ENCODE results near the gene MCCD1.
"Not testable (repeated sequence)": the region's sequence is repeated elsewhere in the genome, so short reads cannot be mapped to it uniquely, and the experiment has no call there.

The MCCD1 gene

GRCh38 chr6:31495580-31495979, 33.2 kb upstream of the MCCD1 start:
- no peak overlapping the region for H2AFZ ChIP-seq (ENCODE audit: low read depth, low read length)
- H3K4me2 ChIP-seq (ENCODE audit: low read length), result peak overlapping the region; percentile 67
- peaks cover 11% of the 10 kb centered on the region; the same call in 1 of the 2 replicates for H3K4me1 ChIP-seq (ENCODE audit: low read length)
- H3K36me3 ChIP-seq (replicated peaks; ENCODE audit: low read depth, low read length), result no peaks in the 10 kb centered on the region
- no peaks in the 10 kb centered on the region for H3K9me3 ChIP-seq (ENCODE audit: insufficient read depth, low read length)
- TF ChIP-seq EZH2phosphoT487 (IDR thresholded peaks at IDR 0.05; ENCODE audit: low read depth), result no peak
- no peak for TF ChIP-seq CTCF (IDR thresholded peaks at IDR 0.05; ENCODE audit: low read depth, low read length)
- H3K9ac ChIP-seq (ENCODE audit: low read length), result peak overlapping the region; percentile 71
- peak overlapping the region; percentile 87 for H3K4me3 ChIP-seq (ENCODE audit: low read length)
- no peaks in the 10 kb centered on the region for H3K27me3 ChIP-seq (ENCODE audit: low read depth, low read length)
- H3K27ac ChIP-seq (ENCODE audit: low read length), result no peak overlapping the region
- 0 out of 2 replicates have a peak, but pooled peaks cover 1% of the 10 kb centered on the region for H4K20me1 ChIP-seq (ENCODE audit: insufficient read depth, low read length)
- H3K79me2 ChIP-seq (ENCODE audit: low read length), result peaks cover 13% of the 10 kb centered on the region

- not testable (repeated sequence) for H2AFZ ChIP-seq (ENCODE audit: low read depth, low read length); H3K27ac ChIP-seq (ENCODE audit: low read length); H3K9me3 ChIP-seq (ENCODE audit: insufficient read depth, low read length); H3K27me3 ChIP-seq (ENCODE audit: low read depth, low read length); H3K9ac ChIP-seq (ENCODE audit: low read length); H3K36me3 ChIP-seq (replicated peaks; ENCODE audit: low read depth, low read length); H4K20me1 ChIP-seq (ENCODE audit: insufficient read depth, low read length); H3K4me2 ChIP-seq (ENCODE audit: low read length); H3K4me1 ChIP-seq (ENCODE audit: low read length); H3K4me3 ChIP-seq (ENCODE audit: low read length)
- peaks cover 16% of the 10 kb centered on the region for H3K79me2 ChIP-seq (ENCODE audit: low read length)
Measured at GRCh38 chr6:31496826-31497225, 31.9 kb upstream of the MCCD1 start.

GRCh38 chr6:31497531-31498476, 31.0 kb upstream of the MCCD1 start, which contains the start of gene MICB:
TSS of gene MICB (plus strand) at chr6:31498145. CDS start at chr6:31498194, 49 bp downstream.
- Histone ChIP-seq H4K20me1 (ENCODE audit: insufficient read depth, low read length) (0 out of 2 replicates have a peak, but pooled peaks cover 3% of the 10 kb centered on the region), H3K27me3 (ENCODE audit: low read depth, low read length) (no peaks in the 10 kb centered on the region), H3K27ac (ENCODE audit: low read length) (no peak within 1 kb of the TSS), H2AFZ (ENCODE audit: low read depth, low read length) (no peak within 1 kb of the TSS), H3K9me3 (ENCODE audit: insufficient read depth, low read length) (no peaks in the 10 kb centered on the region), H3K4me2 (ENCODE audit: low read length) (no peak within 1 kb of the TSS), H3K4me1 (ENCODE audit: low read length) (0 out of 2 replicates have a peak, but pooled peaks cover 6% of the 10 kb centered on the region), H3K4me3 (ENCODE audit: low read length) (no peak within 1 kb of the TSS), H3K36me3 (replicated peaks; ENCODE audit: low read depth, low read length) (no peaks in the 10 kb centered on the region), H3K9ac (ENCODE audit: low read length) (no peak within 1 kb of the TSS), H3K79me2 (ENCODE audit: low read length) (peaks cover 21% of the 10 kb centered on the region)
- TF ChIP-seq CTCF (IDR thresholded peaks at IDR 0.05; ENCODE audit: low read depth, low read length), result no peak
- TF ChIP-seq EZH2phosphoT487 (IDR thresholded peaks at IDR 0.05; ENCODE audit: low read depth), result no peak

- peaks cover 30% of the 10 kb centered on the region for H3K79me2 ChIP-seq (ENCODE audit: low read length)
- no peak overlapping the region for H2AFZ ChIP-seq (ENCODE audit: low read depth, low read length)
- no peak overlapping the region for H3K27ac ChIP-seq (ENCODE audit: low read length)
- H3K9ac ChIP-seq (ENCODE audit: low read length), result no peak overlapping the region
- no peak overlapping the region for H3K4me2 ChIP-seq (ENCODE audit: low read length)
- H3K27me3 ChIP-seq (ENCODE audit: low read depth, low read length), result no peaks in the 10 kb centered on the region
- no peaks in the 10 kb centered on the region for H3K36me3 ChIP-seq (replicated peaks; ENCODE audit: low read depth, low read length)
- H3K9me3 ChIP-seq (ENCODE audit: insufficient read depth, low read length), result no peaks in the 10 kb centered on the region
- no peak overlapping the region for H3K4me3 ChIP-seq (ENCODE audit: low read length)
- H3K4me1 ChIP-seq (ENCODE audit: low read length), result 0 out of 2 replicates have a peak, but pooled peaks cover 3% of the 10 kb centered on the region
- H4K20me1 ChIP-seq (ENCODE audit: insufficient read depth, low read length), result 0 out of 2 replicates have a peak, but pooled peaks cover 3% of the 10 kb centered on the region
- TF ChIP-seq EZH2phosphoT487 (IDR thresholded peaks at IDR 0.05; ENCODE audit: low read depth) (no peak), CTCF (IDR thresholded peaks at IDR 0.05; ENCODE audit: low read depth, low read length) (no peak)
Measured at GRCh38 chr6:31498748-31499147, 30.0 kb upstream of the MCCD1 start.

GRCh38 chr6:31499648-31500047, 29.1 kb upstream of the MCCD1 start:
- not testable (repeated sequence) for H3K9me3 ChIP-seq (ENCODE audit: insufficient read depth, low read length); H3K9ac ChIP-seq (ENCODE audit: low read length); H3K36me3 ChIP-seq (replicated peaks; ENCODE audit: low read depth, low read length); H2AFZ ChIP-seq (ENCODE audit: low read depth, low read length); H3K4me3 ChIP-seq (ENCODE audit: low read length); H3K4me2 ChIP-seq (ENCODE audit: low read length); H4K20me1 ChIP-seq (ENCODE audit: insufficient read depth, low read length); H3K4me1 ChIP-seq (ENCODE audit: low read length); H3K27me3 ChIP-seq (ENCODE audit: low read depth, low read length); H3K27ac ChIP-seq (ENCODE audit: low read length)
- H3K79me2 ChIP-seq (ENCODE audit: low read length), result peaks cover 33% of the 10 kb centered on the region
